ENCODE data around the gene OR52W1. TPM values are rescaled to one million over a fixed set of nuclear protein-coding genes. Genes with fewer than 3 reads are reported as not detected.

OR52W1 gene
- polyA plus RNA-seq, 1 of the 3 experiments (the other 2 are of a cell fraction): not detected

DNA sequence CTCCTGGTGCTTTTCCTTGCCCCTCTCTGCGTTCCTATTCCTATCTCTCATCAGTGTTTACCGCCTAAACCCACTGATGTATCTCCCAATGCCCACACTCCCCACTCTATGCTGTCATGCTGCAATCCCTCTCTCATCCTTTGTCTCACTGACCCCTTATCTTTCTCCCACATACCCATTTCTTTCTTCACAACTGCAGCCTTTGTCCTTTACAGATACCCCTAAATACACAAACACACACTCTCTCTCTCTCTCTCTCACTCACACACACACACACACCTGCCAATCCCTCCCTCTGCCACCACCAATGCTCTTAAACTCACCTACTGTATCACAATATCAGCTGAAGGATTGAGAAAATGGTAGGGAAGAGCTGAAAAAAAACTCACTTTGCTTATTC, 23.6 kb upstream of the OR52W1 start:
- 0% methylated on average over 2 of the region's 2 CpGs for WGBS (ENCODE audit: low lambda C conversion rate)
- H3K9me3 ChIP-seq: no peaks in the 10 kb centered on the region
- no peaks in the 10 kb centered on the region for H3K36me3 ChIP-seq (replicated peaks in 1 of 2; ENCODE audit: control insufficient read depth in 1 of 2, insufficient read depth in 2 of 2, low read length in 1 of 2)
- H3K4me3 ChIP-seq (ENCODE audit: low read depth in 2 of 2, low read length in 1 of 2): no peak overlapping the region
- no peak overlapping the region for H3K4me2 ChIP-seq
- CTCF ChIA-PET: no interaction called here
- no peak overlapping the region for H3K27ac ChIP-seq (ENCODE audit: low read depth in 2 of 2, low read length in 1 of 2)
- POLR2A ChIA-PET: no interaction called here
- no peak overlapping the region for H2AFZ ChIP-seq (ENCODE audit: low read depth)
- no peak overlapping the region for H3K9ac ChIP-seq
- no peaks in the 10 kb centered on the region for H4K20me1 ChIP-seq (ENCODE audit: insufficient read depth)
- H3K9me2 ChIP-seq: no peaks in the 10 kb centered on the region
- no peaks in the 10 kb centered on the region for H3K79me2 ChIP-seq (ENCODE audit: insufficient read depth)
- H3K27me3 ChIP-seq (ENCODE audit: insufficient read depth): peaks cover 4% of the 10 kb centered on the region; the same call in 1 of the 2 replicates
- DNase-seq: no peak
- TF ChIP-seq, protein P1, sequence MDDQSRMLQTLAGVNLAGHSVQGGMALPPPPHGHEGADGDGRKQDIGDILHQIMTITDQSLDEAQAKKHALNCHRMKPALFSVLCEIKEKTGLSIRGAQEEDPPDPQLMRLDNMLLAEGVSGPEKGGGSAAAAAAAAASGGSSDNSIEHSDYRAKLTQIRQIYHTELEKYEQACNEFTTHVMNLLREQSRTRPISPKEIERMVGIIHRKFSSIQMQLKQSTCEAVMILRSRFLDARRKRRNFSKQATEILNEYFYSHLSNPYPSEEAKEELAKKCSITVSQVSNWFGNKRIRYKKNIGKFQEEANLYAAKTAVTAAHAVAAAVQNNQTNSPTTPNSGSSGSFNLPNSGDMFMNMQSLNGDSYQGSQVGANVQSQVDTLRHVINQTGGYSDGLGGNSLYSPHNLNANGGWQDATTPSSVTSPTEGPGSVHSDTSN (IDR thresholded peaks at IDR 0.05): no peak
- TF ChIP-seq CHD2 (IDR thresholded peaks at IDR 0.05; ENCODE audit: low read length, partially characterized antibody): no peak
- TF ChIP-seq POLR2AphosphoS5 (IDR thresholded peaks at IDR 0.05; ENCODE audit: low read depth, low read length): no peak
- TF ChIP-seq, protein P2, sequence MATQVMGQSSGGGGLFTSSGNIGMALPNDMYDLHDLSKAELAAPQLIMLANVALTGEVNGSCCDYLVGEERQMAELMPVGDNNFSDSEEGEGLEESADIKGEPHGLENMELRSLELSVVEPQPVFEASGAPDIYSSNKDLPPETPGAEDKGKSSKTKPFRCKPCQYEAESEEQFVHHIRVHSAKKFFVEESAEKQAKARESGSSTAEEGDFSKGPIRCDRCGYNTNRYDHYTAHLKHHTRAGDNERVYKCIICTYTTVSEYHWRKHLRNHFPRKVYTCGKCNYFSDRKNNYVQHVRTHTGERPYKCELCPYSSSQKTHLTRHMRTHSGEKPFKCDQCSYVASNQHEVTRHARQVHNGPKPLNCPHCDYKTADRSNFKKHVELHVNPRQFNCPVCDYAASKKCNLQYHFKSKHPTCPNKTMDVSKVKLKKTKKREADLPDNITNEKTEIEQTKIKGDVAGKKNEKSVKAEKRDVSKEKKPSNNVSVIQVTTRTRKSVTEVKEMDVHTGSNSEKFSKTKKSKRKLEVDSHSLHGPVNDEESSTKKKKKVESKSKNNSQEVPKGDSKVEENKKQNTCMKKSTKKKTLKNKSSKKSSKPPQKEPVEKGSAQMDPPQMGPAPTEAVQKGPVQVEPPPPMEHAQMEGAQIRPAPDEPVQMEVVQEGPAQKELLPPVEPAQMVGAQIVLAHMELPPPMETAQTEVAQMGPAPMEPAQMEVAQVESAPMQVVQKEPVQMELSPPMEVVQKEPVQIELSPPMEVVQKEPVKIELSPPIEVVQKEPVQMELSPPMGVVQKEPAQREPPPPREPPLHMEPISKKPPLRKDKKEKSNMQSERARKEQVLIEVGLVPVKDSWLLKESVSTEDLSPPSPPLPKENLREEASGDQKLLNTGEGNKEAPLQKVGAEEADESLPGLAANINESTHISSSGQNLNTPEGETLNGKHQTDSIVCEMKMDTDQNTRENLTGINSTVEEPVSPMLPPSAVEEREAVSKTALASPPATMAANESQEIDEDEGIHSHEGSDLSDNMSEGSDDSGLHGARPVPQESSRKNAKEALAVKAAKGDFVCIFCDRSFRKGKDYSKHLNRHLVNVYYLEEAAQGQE (IDR thresholded peaks at IDR 0.05; ENCODE audit: low read depth, low read length): no peak
- no peak for TF ChIP-seq JUND (IDR thresholded peaks at IDR 0.05)
- no peak for TF ChIP-seq RCOR1 (IDR thresholded peaks at IDR 0.05; ENCODE audit: low read length)
- TF ChIP-seq, protein P3, sequence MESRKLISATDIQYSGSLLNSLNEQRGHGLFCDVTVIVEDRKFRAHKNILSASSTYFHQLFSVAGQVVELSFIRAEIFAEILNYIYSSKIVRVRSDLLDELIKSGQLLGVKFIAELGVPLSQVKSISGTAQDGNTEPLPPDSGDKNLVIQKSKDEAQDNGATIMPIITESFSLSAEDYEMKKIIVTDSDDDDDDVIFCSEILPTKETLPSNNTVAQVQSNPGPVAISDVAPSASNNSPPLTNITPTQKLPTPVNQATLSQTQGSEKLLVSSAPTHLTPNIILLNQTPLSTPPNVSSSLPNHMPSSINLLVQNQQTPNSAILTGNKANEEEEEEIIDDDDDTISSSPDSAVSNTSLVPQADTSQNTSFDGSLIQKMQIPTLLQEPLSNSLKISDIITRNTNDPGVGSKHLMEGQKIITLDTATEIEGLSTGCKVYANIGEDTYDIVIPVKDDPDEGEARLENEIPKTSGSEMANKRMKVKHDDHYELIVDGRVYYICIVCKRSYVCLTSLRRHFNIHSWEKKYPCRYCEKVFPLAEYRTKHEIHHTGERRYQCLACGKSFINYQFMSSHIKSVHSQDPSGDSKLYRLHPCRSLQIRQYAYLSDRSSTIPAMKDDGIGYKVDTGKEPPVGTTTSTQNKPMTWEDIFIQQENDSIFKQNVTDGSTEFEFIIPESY (IDR thresholded peaks at IDR 0.05; ENCODE audit: borderline replicate concordance, low read depth): no peak
- TF ChIP-seq, protein P4, sequence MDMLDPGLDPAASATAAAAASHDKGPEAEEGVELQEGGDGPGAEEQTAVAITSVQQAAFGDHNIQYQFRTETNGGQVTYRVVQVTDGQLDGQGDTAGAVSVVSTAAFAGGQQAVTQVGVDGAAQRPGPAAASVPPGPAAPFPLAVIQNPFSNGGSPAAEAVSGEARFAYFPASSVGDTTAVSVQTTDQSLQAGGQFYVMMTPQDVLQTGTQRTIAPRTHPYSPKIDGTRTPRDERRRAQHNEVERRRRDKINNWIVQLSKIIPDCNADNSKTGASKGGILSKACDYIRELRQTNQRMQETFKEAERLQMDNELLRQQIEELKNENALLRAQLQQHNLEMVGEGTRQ (IDR thresholded peaks at IDR 0.05; ENCODE audit: borderline replicate concordance, low read depth, low read length): no peak
- TF ChIP-seq NFIC (IDR thresholded peaks at IDR 0.05; ENCODE audit: borderline replicate concordance): no peak
- TF ChIP-seq MXI1 (IDR thresholded peaks at IDR 0.05; ENCODE audit: low read depth, low read length): no peak
- TF ChIP-seq RXRA (IDR thresholded peaks at IDR 0.05; ENCODE audit: borderline replicate concordance, low read depth): no peak
- no peaks in the 10 kb centered on the region for H3F3A ChIP-seq (replicated peaks; ENCODE audit: insufficient read depth)
- H3K4me1 ChIP-seq (ENCODE audit: control insufficient read depth in 1 of 2, insufficient read depth in 2 of 2, low read depth in 1 of 2, low read length in 1 of 2): no peaks in the 10 kb centered on the region

Data from SK-N-SH (cell line).